Measurements from ENCODE around the gene TMEM176B.

The TMEM176B gene

GRCh38 chr7:150746921-150747320 is 53.2 kb downstream of the TMEM176B start:
- peaks cover 17% of the 10 kb centered on the region for H3K27me3 ChIP-seq (replicated peaks; ENCODE audit: control insufficient read depth, insufficient read depth, low read length)

GRCh38 chr7:150745876-150746275 is 54.3 kb downstream of the TMEM176B start:
- no peak overlapping the region for H3K9ac ChIP-seq (ENCODE audit: low read length)
- H3K4me3 ChIP-seq (ENCODE audit: low read length): no peak overlapping the region
- no peaks in the 10 kb centered on the region for H3K36me3 ChIP-seq (ENCODE audit: control insufficient read depth, insufficient read depth, low read length, severe bottlenecking)
- no peak for DNase-seq (ENCODE audit: low read depth)
- H3K9me3 ChIP-seq (ENCODE audit: control insufficient read depth, low read length): no peaks in the 10 kb centered on the region
- no peaks in the 10 kb centered on the region for H3K4me1 ChIP-seq (ENCODE audit: control insufficient read depth, insufficient read depth, low read length)
- peaks cover 20% of the 10 kb centered on the region for H3K27me3 ChIP-seq (replicated peaks; ENCODE audit: control insufficient read depth, insufficient read depth, low read length)

More at GRCh38 chr7:150746921-150747320, 53.2 kb downstream of the TMEM176B start:
- no peaks in the 10 kb centered on the region for H3K9me3 ChIP-seq (ENCODE audit: control insufficient read depth, low read length)
- H3K36me3 ChIP-seq (ENCODE audit: control insufficient read depth, insufficient read depth, low read length, severe bottlenecking): no peaks in the 10 kb centered on the region
- H3K4me1 ChIP-seq (ENCODE audit: control insufficient read depth, insufficient read depth, low read length): no peaks in the 10 kb centered on the region
- no peak overlapping the region for H3K9ac ChIP-seq (ENCODE audit: low read length)
- no peak for DNase-seq (ENCODE audit: low read depth)
- H3K4me3 ChIP-seq (ENCODE audit: low read length): no peak overlapping the region

GRCh38 chr7:150745086-150745485 is 55.1 kb downstream of the TMEM176B start:
- Histone ChIP-seq H3K27me3 (replicated peaks; ENCODE audit: control insufficient read depth, insufficient read depth, low read length) (peaks cover 26% of the 10 kb centered on the region), H3K36me3 (ENCODE audit: control insufficient read depth, insufficient read depth, low read length, severe bottlenecking) (no peaks in the 10 kb centered on the region), H3K4me3 (ENCODE audit: low read length) (no peak overlapping the region), H3K9me3 (ENCODE audit: control insufficient read depth, low read length) (no peaks in the 10 kb centered on the region), H3K4me1 (ENCODE audit: control insufficient read depth, insufficient read depth, low read length) (no peaks in the 10 kb centered on the region), H3K9ac (ENCODE audit: low read length) (no peak overlapping the region)
- no peak for DNase-seq (ENCODE audit: low read depth)

- no peaks in the 10 kb centered on the region for H3K36me3 ChIP-seq (ENCODE audit: control insufficient read depth, insufficient read depth, low read length, severe bottlenecking)
- peaks cover 26% of the 10 kb centered on the region for H3K27me3 ChIP-seq (replicated peaks; ENCODE audit: control insufficient read depth, insufficient read depth, low read length)
- H3K4me3 ChIP-seq (ENCODE audit: low read length): no peak overlapping the region
- H3K4me1 ChIP-seq (ENCODE audit: control insufficient read depth, insufficient read depth, low read length): no peaks in the 10 kb centered on the region
- no peaks in the 10 kb centered on the region for H3K9me3 ChIP-seq (ENCODE audit: control insufficient read depth, low read length)
- H3K9ac ChIP-seq (ENCODE audit: low read length): no peak overlapping the region
- no peak for DNase-seq (ENCODE audit: low read depth)
Measured at GRCh38 chr7:150744041-150744656, 56.0 kb downstream of the TMEM176B start.

- DNase-seq (ENCODE audit: low read depth): no peak
- H3K4me1 ChIP-seq (ENCODE audit: control insufficient read depth, insufficient read depth, low read length): no peaks in the 10 kb centered on the region
- no peaks in the 10 kb centered on the region for H3K9me3 ChIP-seq (ENCODE audit: control insufficient read depth, low read length)
- no peak overlapping the region for H3K9ac ChIP-seq (ENCODE audit: low read length)
- no peaks in the 10 kb centered on the region for H3K36me3 ChIP-seq (ENCODE audit: control insufficient read depth, insufficient read depth, low read length, severe bottlenecking)
- H3K27me3 ChIP-seq (replicated peaks; ENCODE audit: control insufficient read depth, insufficient read depth, low read length): peaks cover 28% of the 10 kb centered on the region
- no peak overlapping the region for H3K4me3 ChIP-seq (ENCODE audit: low read length)
Measured at GRCh38 chr7:150742286-150742968, 57.7 kb downstream of the TMEM176B start.

All from adipocyte (in vitro differentiated cells).